HCT116 (cell line): ENCODE measurements around the gene CARMIL1. TPM values are rescaled to one million over a fixed set of nuclear protein-coding genes. Genes with fewer than 3 reads are reported as not detected.
"Not testable (repeated sequence)": the region's sequence is repeated elsewhere in the genome, so short reads cannot be mapped to it uniquely, and the experiment has no call there.

Source experiments
- ATAC-seq: fragments of 200-7000 bp; cut with Tn5 transposase; 2 replicates; pipeline ENCODE4 v1.9.1; 2020; ENCODE audit warnings: mild to moderate bottlenecking, moderate library complexity
- BruUV-seq: library from RNA; stranded (reverse); fragments of 400-500 nt; replicated peaks from 2 replicates; lab custom pipeline; 2021; lab: Mats Ljungman, UMichigan
- CTCF ChIA-PET: fragments of 300-600 bp; sonication (Branson Sonifier 250); formaldehyde crosslinking; loops from one replicate; lab custom pipeline; 2021; ENCODE audit warnings: antibody characterized with exemption; lab: Charles Lee
- POLR2A ChIA-PET: fragments of 300-600, 350-600 bp; sonication (Branson Sonifier 250); formaldehyde crosslinking; loops from one replicate; lab custom pipeline; 2021; ENCODE audit warnings: antibody characterized with exemption; lab: Charles Lee
- RAD21 ChIA-PET, 2 experiments: fragments of 300-600 bp; sonication (Branson Sonifier 250); formaldehyde crosslinking; loops; one replicate each; lab custom pipeline; 2023; ENCODE audit warnings: low total read pairs in 2 of 2; ENCODE audit not compliant: uncharacterized antibody in 2 of 2, unreplicated experiment in 2 of 2, low non-redundant PET in 1 of 2; lab: Charles Lee
- DNase-seq: peaks from one replicate; pipeline ENCODE4 v3.0.0-alpha.2; 2010; ENCODE audit warnings: low read depth, low spot score
- H2AFZ ChIP-seq: fragments of 200-600 bp; shearing (Covaris generic), sonication (generic); 2 replicates; pipeline ENCODE4 v1.6.1; 2017; ENCODE audit warnings: low read depth, mixed run types, mixed read lengths, antibody characterized with exemption, low read length; ENCODE audit not compliant: poor library complexity, severe bottlenecking
- H3K27ac ChIP-seq: 2 replicates; pipeline ENCODE4 v1.5.1; 2012; ENCODE audit warnings: low read depth, low read length
- H3K27me3 ChIP-seq: fragments of 200-600 bp; sonication (generic); 2 replicates; pipeline ENCODE4 v1.6.1; 2016; ENCODE audit warnings: mixed run types, low read length, mixed read lengths; ENCODE audit not compliant: insufficient read depth
- H3K36me3 ChIP-seq, 2 experiments: fragments of 200-500 bp in 1 of 2; fragments of 200-600 bp in 1 of 2; sonication (Bioruptor generic) in 1 of 2; sonication (generic) in 1 of 2; 2 replicates each; pipeline versions ENCODE4 v1.5.1 to v1.6.1; 2014 to 2016; ENCODE audit warnings: low read length in 2 of 2, inconsistent platforms in 1 of 2, mixed read lengths in 1 of 2, mixed run types in 1 of 2; ENCODE audit not compliant: insufficient read depth in 2 of 2, control insufficient read depth in 1 of 2
- H3K4me1 ChIP-seq, 2 experiments: fragments of 200-600 bp in 1 of 2; sonication (generic) in 1 of 2; 2 replicates each; pipeline versions ENCODE4 v1.5.1 to v1.6.1; 2012 to 2017; ENCODE audit warnings: low read length in 2 of 2, inconsistent platforms in 1 of 2, mild to moderate bottlenecking in 1 of 2, mixed read lengths in 1 of 2, mixed run types in 1 of 2, moderate library complexity in 1 of 2; ENCODE audit not compliant: insufficient read depth in 2 of 2, control insufficient read depth in 1 of 2
- H3K4me2 ChIP-seq: fragments of 200-600 bp; sonication (generic); 2 replicates; pipeline ENCODE4 v1.6.1; 2017; ENCODE audit warnings: mixed run types, low read length, mixed read lengths
- H3K4me3 ChIP-seq, 2 experiments: fragments of 200-600 bp in 1 of 2; sonication (generic) in 1 of 2; replicated peaks in 1 of 2; 2 replicates each; pipeline ENCODE4 v1.5.1; 2011 to 2016; ENCODE audit warnings: low read length in 2 of 2, control low read depth in 1 of 2, low read depth in 1 of 2, mild to moderate bottlenecking in 1 of 2, mixed read lengths in 1 of 2, mixed run types in 1 of 2
- H3K79me2 ChIP-seq: fragments of 200-600 bp; sonication (generic); 2 replicates; pipeline ENCODE4 v1.6.1; 2017; ENCODE audit warnings: mild to moderate bottlenecking, mixed run types, low read length, moderate library complexity, mixed read lengths; ENCODE audit not compliant: insufficient read depth
- H3K9ac ChIP-seq: fragments of 200-600 bp; sonication (generic); 2 replicates; pipeline ENCODE4 v1.6.1; 2016; ENCODE audit warnings: low read length, mixed read lengths
- H3K9me2 ChIP-seq: fragments of 200-600 bp; sonication (generic), shearing (Covaris generic); 2 replicates; pipeline ENCODE4 v1.6.1; 2017; ENCODE audit warnings: mixed run types, mild to moderate bottlenecking, moderate library complexity; ENCODE audit not compliant: insufficient read depth
- H3K9me3 ChIP-seq, 2 experiments: fragments of 200-500 bp in 1 of 2; fragments of 200-600 bp in 1 of 2; sonication (Bioruptor generic) in 1 of 2; sonication (generic) in 1 of 2; 2 replicates each; pipeline ENCODE4 v1.6.1; 2014 to 2017; ENCODE audit warnings: low read length in 2 of 2, mixed read lengths in 2 of 2, inconsistent platforms in 1 of 2, low read depth in 1 of 2, mild to moderate bottlenecking in 1 of 2, mixed run types in 1 of 2, moderate library complexity in 1 of 2; ENCODE audit not compliant: control insufficient read depth in 1 of 2, insufficient read depth in 1 of 2
- H4K20me1 ChIP-seq: fragments of 200-600 bp; sonication (generic), shearing (Covaris generic); 2 replicates; pipeline ENCODE4 v1.6.1; 2017; ENCODE audit warnings: mixed run types, mild to moderate bottlenecking, moderate library complexity; ENCODE audit not compliant: insufficient read depth
- CTCF ChIP-seq, 3 experiments: fragments of 200-600 bp in 1 of 3; sonication (generic) in 1 of 3; IDR thresholded peaks in 2 of 3; conservative IDR thresholded peaks in 1 of 3; 2 replicates each; pipeline ENCODE4 v1.5.1; 2012 to 2017; ENCODE audit warnings: low read depth in 2 of 3, low read length in 2 of 3, antibody characterized with exemption in 1 of 3, borderline replicate concordance in 1 of 3, control low read depth in 1 of 3, mild to moderate bottlenecking in 1 of 3, mixed read lengths in 1 of 3, mixed run types in 1 of 3, moderate library complexity in 1 of 3; ENCODE audit not compliant: insufficient read depth in 1 of 3
- FOSL1 ChIP-seq: IDR thresholded peaks from 2 replicates; pipeline ENCODE4 v1.6.1; 2012; ENCODE audit warnings: low read depth
- MAX ChIP-seq: IDR thresholded peaks from 2 replicates; pipeline ENCODE4 v1.6.1; 2012
- POLR2A ChIP-seq: IDR thresholded peaks from 2 replicates; pipeline ENCODE4 v1.7.0; 2011; ENCODE audit warnings: borderline replicate concordance; ENCODE audit not compliant: insufficient read depth, insufficient read length; ENCODE audit errors: extremely low read depth
- POLR2AphosphoS5 ChIP-seq: IDR thresholded peaks from 2 replicates; pipeline ENCODE4 v1.6.1; 2011; ENCODE audit warnings: mild to moderate bottlenecking, low read depth, low read length, moderate library complexity
- REST ChIP-seq: IDR thresholded peaks from 2 replicates; pipeline ENCODE4 v1.6.1; 2012; ENCODE audit warnings: low read depth
- SRF ChIP-seq: IDR thresholded peaks from 2 replicates; pipeline ENCODE4 v1.6.1; 2012; ENCODE audit warnings: low read depth
- TCF7L2 ChIP-seq: IDR thresholded peaks from 2 replicates; pipeline ENCODE4 v1.7.0; 2011; ENCODE audit warnings: borderline replicate concordance, inconsistent platforms; ENCODE audit not compliant: insufficient read depth, insufficient read length; ENCODE audit errors: extremely low read depth
- YY1 ChIP-seq: IDR thresholded peaks from 2 replicates; pipeline ENCODE4 v1.6.1; 2011; ENCODE audit warnings: low read length, low read depth, moderate library complexity, mild to moderate bottlenecking; ENCODE audit not compliant: insufficient replicate concordance; ENCODE audit errors: extremely low read depth
- intact Hi-C: fragments of 100-400 bp; cut with micrococcal nuclease; formaldehyde crosslinking; loops from 2 replicates; pipeline ENCODE4 v1.10.0; 2022
- total RNA-seq: library from RNA; stranded (reverse); gene quantifications from one replicate; pipeline ENCODE4 v1.2.1, GENCODE V29; 2021; ENCODE audit not compliant: unreplicated experiment

The CARMIL1 gene
- total RNA-seq, 1 experiment from 2014 or later, result 21.7 TPM

GRCh38 chr6:25381077-25381476, 101.9 kb downstream of the CARMIL1 start (continued):
- TF ChIP-seq CTCF (IDR thresholded peaks at IDR 0.05 in 2 of 3, conservative IDR thresholded peaks at IDR 0.05 in 1 of 3; ENCODE audit: borderline replicate concordance in 1 of 3, insufficient read depth in 1 of 3, low read depth in 2 of 3, low read length in 2 of 3) (no peak), POLR2A (no peak)
- TF ChIP-seq, all 23 proteins: peak for 0

- H3K9ac ChIP-seq, BruUV-seq, DNase-seq, H3K36me3 ChIP-seq, H3K9me3 ChIP-seq, H2AFZ ChIP-seq, H3K27ac ChIP-seq, intact Hi-C loops, H3K4me2 ChIP-seq, H3K79me2 ChIP-seq, H4K20me1 ChIP-seq, H3K27me3 ChIP-seq, CTCF ChIA-PET, H3K4me3 ChIP-seq, POLR2A ChIA-PET, H3K4me1 ChIP-seq, RAD21 ChIA-PET, ATAC-seq, H3K9me2 ChIP-seq: not testable (repeated sequence)
Observed at GRCh38 chr6:25382476-25382875, 103.3 kb downstream of the CARMIL1 start.

GRCh38 chr6:25384234-25384633, 105.1 kb downstream of the CARMIL1 start:
- ChIA-PET CTCF (no interaction called here), POLR2A (no interaction called here), RAD21 (no interaction called here)
- H3K9ac ChIP-seq, result no peak overlapping the region
- H2AFZ ChIP-seq, result no peak overlapping the region
- H3K4me3 ChIP-seq, result no peak overlapping the region
- peaks cover 7% of the 10 kb centered on the region; the same call in 1 of the 2 replicates for H3K79me2 ChIP-seq
- H3K36me3 ChIP-seq, result no peaks in the 10 kb centered on the region
- H3K9me2 ChIP-seq, result no peaks in the 10 kb centered on the region
- H3K4me1 ChIP-seq, result no peaks in the 10 kb centered on the region
- no peaks in the 10 kb centered on the region for H3K27me3 ChIP-seq
- H4K20me1 ChIP-seq, result no peaks in the 10 kb centered on the region
- H3K27ac ChIP-seq, result no peak overlapping the region
- intact Hi-C loops, result no loop called here
- DNase-seq (no peak), ATAC-seq (no peak)
- BruUV-seq, result no TSS peak
- H3K4me2 ChIP-seq, result no peak overlapping the region
- H3K9me3 ChIP-seq, result no peaks in the 10 kb centered on the region
- TF ChIP-seq MAX (no peak), YY1 (no peak), SRF (no peak), POLR2AphosphoS5 (no peak), CTCF (IDR thresholded peaks at IDR 0.05 in 2 of 3, conservative IDR thresholded peaks at IDR 0.05 in 1 of 3; ENCODE audit: borderline replicate concordance in 1 of 3, insufficient read depth in 1 of 3, low read depth in 2 of 3, low read length in 2 of 3) (no peak), REST (no peak), TCF7L2 (no peak), FOSL1 (no peak)
